Measurements from ENCODE around the gene MIER2. TPM values are rescaled to one million over a fixed set of nuclear protein-coding genes. Genes with fewer than 3 reads are reported as not detected.

The MIER2 gene
- polyA plus RNA-seq, 2 of the 4 experiments (the other 2 are of a cell fraction): 8.8 to 11.5 TPM

GRCh38 chr19:341386-342127 is 3.0 kb downstream of the MIER2 start (continued):
- no peak for TF ChIP-seq HOXB13 (CRISPR knock-in tag; IDR thresholded peaks at IDR 0.05; ENCODE audit: low read depth)
- TF ChIP-seq REST (IDR thresholded peaks at IDR 0.05): no peak
- TF ChIP-seq RFX5 (IDR thresholded peaks at IDR 0.05): no peak
- no peak for TF ChIP-seq CHD2 (IDR thresholded peaks at IDR 0.05; ENCODE audit: low read length, partially characterized antibody)
- TF ChIP-seq FOSB (CRISPR knock-in tag; IDR thresholded peaks at IDR 0.05): no peak
- TF ChIP-seq CBX8 (IDR thresholded peaks at IDR 0.05): no peak
- no peak for TF ChIP-seq FOSL2 (IDR thresholded peaks at IDR 0.05)
- TF ChIP-seq FOSL2 (CRISPR knock-in tag; IDR thresholded peaks at IDR 0.05): no peak

GRCh38 chr19:340620-341385 is 3.8 kb downstream of the MIER2 start:
- 82% methylated on average over 7 of the region's 15 CpGs for WGBS (ENCODE audit: missing lambda C conversion rate)
- CTCF ChIA-PET: no interaction called here
- H3K9me3 ChIP-seq: no peaks in the 10 kb centered on the region
- peaks cover 17% of the 10 kb centered on the region; the same call in 2 of the 3 replicates for H3K4me1 ChIP-seq
- H3K4me3 ChIP-seq: no peak overlapping the region
- FAIRE-seq (no peak), DNase-seq (ENCODE audit: low read depth in 1 of 2, low spot score in 1 of 2) (no peak), ATAC-seq (no peak)
- POLR2A ChIA-PET: no interaction called here
- no peak for TF ChIP-seq RNF2 (IDR thresholded peaks at IDR 0.05; ENCODE audit: borderline replicate concordance, low read depth)
- no peak overlapping the region for H3K27ac ChIP-seq
- no peak overlapping the region for H3K4me2 ChIP-seq

- ChIA-PET POLR2A (no interaction called here), CTCF (no interaction called here)
- TF ChIP-seq BHLHE40 (IDR thresholded peaks at IDR 0.05; ENCODE audit: low read depth, low read length) (no peak), CHD4 (IDR thresholded peaks at IDR 0.05; ENCODE audit: borderline replicate concordance) (no peak), FOXS1 (CRISPR knock-in tag; IDR thresholded peaks at IDR 0.05) (no peak), BCL3 (IDR thresholded peaks at IDR 0.05) (no peak), REST (IDR thresholded peaks at IDR 0.05) (no peak)
- Histone ChIP-seq H3K9me3 (no peaks in the 10 kb centered on the region), H3K4me1 (peaks cover 14% of the 10 kb centered on the region; the same call in 2 of the 3 replicates), H3K4me3 (no peak overlapping the region), H3K27ac (no peak overlapping the region), H3K4me2 (no peak overlapping the region)
- ATAC-seq (no peak), FAIRE-seq (no peak), DNase-seq (ENCODE audit: low read depth in 1 of 2, low spot score in 1 of 2) (no peak)
- 82% methylated on average over 10 of the region's 10 CpGs for WGBS (ENCODE audit: missing lambda C conversion rate)
Observed at GRCh38 chr19:339262-339887, 5.2 kb downstream of the MIER2 start.

Measured in A549 (cell line).